Activated effector memory CD4-positive, alpha-beta T cell treated with anti-CD3 and anti-CD28 coated beads, Interleukin-2, amount 50 U/mL, for 16 hours (primary cell): Measurements from ENCODE around the gene GLP1R.

Experiments
- DNase-seq: peaks from one replicate; pipeline ENCODE4 v3.0.0-alpha.2; 2020

The GLP1R gene

GRCh38 chr6:39065561-39065960, 17.0 kb downstream of the GLP1R start:
- no peak for DNase-seq

- DNase-seq: no peak
These were observed 19.8 kb downstream of the GLP1R start for GRCh38 chr6:39068391-39068790.

GRCh38 chr6:39072830-39073229, 24.2 kb downstream of the GLP1R start:
- DNase-seq: no peak

GRCh38 chr6:39073471-39074355, 25.1 kb downstream of the GLP1R start:
- no peak for DNase-seq

GRCh38 chr6:39074486-39074885, 25.9 kb downstream of the GLP1R start:
- no peak for DNase-seq

GRCh38 chr6:39075010-39075686, 26.6 kb downstream of the GLP1R start:
- no peak for DNase-seq

- no peak for DNase-seq
These were observed 27.4 kb downstream of the GLP1R start for GRCh38 chr6:39075807-39076622.

GRCh38 chr6:39076623-39077535, 28.3 kb downstream of the GLP1R start:
- DNase-seq: no peak

- no peak for DNase-seq
These were observed 29.5 kb downstream of the GLP1R start for GRCh38 chr6:39077882-39078594.

GRCh38 chr6:39078695-39079094, 30.1 kb downstream of the GLP1R start:
- DNase-seq: no peak

- no peak for DNase-seq
These were observed 30.9 kb downstream of the GLP1R start for GRCh38 chr6:39079197-39080125.

GRCh38 chr6:39080246-39080875, 31.8 kb downstream of the GLP1R start:
- no peak for DNase-seq

- DNase-seq: no peak
These were observed 33.7 kb downstream of the GLP1R start for GRCh38 chr6:39082310-39082709.

- no peak for DNase-seq
These were observed 34.7 kb downstream of the GLP1R start for GRCh38 chr6:39083231-39083634.

GRCh38 chr6:39084506-39084905, 35.9 kb downstream of the GLP1R start:
- no peak for DNase-seq

GRCh38 chr6:39085129-39085797, 36.7 kb downstream of the GLP1R start:
- DNase-seq: no peak

- no peak for DNase-seq
These were observed 37.7 kb downstream of the GLP1R start for GRCh38 chr6:39086294-39086693.

- no peak for DNase-seq
These were observed 38.1 kb downstream of the GLP1R start for GRCh38 chr6:39086711-39087110.

GRCh38 chr6:39087197-39087596, 38.6 kb downstream of the GLP1R start:
- no peak for DNase-seq
